DMS153 treated with DMSO at 0.1 percent for 48 hours (cell line): Measurements from ENCODE around the gene A4GALT.
"Not testable (repeated sequence)": the region's sequence is repeated elsewhere in the genome, so short reads cannot be mapped to it uniquely, and the experiment has no call there.

Experiments
- DNase-seq: peaks from one replicate; lab custom pipeline; 2025; ENCODE audit not compliant: unreplicated experiment; lab: John Stamatoyannopoulos, UW

The A4GALT gene, protein sequence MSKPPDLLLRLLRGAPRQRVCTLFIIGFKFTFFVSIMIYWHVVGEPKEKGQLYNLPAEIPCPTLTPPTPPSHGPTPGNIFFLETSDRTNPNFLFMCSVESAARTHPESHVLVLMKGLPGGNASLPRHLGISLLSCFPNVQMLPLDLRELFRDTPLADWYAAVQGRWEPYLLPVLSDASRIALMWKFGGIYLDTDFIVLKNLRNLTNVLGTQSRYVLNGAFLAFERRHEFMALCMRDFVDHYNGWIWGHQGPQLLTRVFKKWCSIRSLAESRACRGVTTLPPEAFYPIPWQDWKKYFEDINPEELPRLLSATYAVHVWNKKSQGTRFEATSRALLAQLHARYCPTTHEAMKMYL

DNA sequence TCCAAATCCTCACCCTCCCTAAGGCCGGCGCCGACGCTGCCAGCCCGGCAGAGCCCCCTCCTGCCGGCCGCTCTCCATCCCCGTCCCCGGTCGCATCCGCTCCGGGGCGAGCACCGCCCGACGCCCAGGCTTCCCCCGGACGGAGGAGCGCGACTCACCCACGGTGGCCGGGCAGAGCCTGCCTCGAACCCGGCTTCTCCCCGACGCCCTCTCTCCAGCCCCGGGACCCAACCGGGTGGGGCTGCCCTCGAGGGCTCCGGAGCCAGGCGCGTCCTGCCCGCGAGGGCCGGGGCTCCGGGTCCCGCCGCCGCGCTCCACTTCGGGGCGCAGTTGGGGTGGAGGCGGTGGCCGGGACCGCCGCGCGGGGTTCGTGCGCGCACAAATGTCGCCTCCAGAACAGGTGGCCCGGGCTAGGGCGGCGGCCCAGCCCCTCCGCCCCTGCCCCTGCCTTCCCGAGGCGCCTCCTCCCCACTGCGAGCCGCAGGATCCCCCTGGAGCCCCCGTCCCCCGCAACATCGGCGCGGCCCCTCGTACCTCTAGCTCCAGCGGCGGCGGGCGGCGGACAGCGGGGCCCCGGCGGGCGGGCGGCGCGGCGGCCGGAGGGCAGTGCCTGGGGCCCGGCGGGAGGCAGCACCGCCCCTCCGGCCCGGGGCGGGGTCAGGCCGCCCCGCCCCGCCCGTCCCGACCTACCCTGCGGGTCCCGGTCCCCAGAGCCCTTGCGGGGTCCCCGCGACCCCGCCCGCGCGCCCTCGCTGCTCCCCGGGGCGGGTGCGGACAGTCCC lies at the start of gene A4GALT:
A4GALT (minus strand) TSS at position 608 of the 782 bp plus-strand sequence. CDS start 26,919 bp downstream, outside the sequence.
- no peak for DNase-seq

DNA sequence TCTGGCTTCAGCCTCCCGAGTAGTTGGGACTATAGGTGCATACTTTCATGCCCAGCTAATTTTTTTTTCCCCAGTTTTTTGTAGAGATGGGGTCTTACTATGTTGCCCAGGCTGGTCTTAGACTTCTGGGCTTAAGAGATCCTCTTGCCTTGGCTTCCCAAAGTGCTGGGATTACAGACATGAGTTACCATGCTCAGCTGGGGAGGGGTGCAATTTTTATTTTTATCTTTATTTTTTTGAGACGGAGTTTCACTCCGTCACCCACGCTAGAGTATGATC lies 49.7 kb upstream of the A4GALT start:
- no peak for DNase-seq

DNA sequence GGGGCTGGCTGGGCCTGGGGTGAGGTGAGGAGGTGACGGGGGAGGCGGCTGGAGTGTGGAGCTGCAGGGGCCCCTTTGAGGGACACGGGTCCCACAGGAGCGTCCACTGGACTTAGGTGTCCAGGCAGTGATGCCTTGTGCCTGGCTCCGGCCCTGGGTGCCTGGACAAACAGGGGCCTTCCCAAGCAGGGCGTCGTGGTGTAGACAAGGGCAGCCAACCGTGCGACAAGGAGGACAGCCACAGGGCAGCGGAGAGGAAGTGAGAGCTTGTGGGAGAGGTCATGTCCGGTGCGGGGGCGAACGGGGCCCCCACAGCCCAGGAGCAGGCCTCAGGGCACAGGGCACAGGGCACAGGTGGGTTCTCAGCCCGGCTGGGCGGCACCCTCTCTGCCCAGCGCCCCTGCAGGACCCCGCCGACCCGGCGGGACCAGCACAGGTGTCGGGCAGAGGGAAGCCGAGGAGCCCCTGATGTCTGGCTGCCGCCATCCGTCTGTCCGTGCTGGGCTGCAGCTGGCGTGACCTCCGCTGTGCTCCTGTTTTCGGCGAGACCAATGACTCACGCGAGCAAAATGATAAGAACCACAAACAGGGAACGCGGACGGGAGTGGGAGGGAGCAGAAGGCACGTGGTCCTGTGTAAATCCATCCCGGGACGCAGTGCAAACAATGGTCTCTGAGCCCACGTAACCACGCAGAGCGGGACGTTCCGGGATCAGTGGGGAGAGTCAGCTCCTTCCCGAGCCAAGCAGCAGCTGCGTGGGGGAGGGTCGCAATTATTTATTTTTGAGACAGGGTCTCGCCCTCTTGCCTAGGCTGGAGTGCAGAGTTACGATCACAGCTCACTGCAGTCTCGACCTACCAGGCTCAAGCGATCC lies 49.1 kb upstream of the A4GALT start:
- no peak for DNase-seq

DNA sequence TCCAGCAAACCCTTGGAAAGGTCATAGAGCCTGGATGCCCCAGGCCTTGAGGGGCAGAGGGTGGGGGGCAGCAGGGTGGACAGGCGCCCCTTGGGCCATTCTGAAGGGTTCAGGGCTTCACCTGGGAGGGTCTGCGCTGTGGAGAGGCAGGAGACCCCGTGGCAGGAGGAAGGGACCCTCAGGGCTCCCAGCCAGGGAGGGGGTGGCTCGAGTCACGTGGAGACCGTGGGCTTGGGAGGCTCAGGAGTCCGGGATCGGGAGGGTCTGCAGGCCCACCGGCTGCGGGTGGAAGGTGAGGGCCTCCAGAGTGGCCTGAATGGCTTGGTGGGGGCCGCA lies 48.5 kb upstream of the A4GALT start:
- DNase-seq, result no peak

DNA sequence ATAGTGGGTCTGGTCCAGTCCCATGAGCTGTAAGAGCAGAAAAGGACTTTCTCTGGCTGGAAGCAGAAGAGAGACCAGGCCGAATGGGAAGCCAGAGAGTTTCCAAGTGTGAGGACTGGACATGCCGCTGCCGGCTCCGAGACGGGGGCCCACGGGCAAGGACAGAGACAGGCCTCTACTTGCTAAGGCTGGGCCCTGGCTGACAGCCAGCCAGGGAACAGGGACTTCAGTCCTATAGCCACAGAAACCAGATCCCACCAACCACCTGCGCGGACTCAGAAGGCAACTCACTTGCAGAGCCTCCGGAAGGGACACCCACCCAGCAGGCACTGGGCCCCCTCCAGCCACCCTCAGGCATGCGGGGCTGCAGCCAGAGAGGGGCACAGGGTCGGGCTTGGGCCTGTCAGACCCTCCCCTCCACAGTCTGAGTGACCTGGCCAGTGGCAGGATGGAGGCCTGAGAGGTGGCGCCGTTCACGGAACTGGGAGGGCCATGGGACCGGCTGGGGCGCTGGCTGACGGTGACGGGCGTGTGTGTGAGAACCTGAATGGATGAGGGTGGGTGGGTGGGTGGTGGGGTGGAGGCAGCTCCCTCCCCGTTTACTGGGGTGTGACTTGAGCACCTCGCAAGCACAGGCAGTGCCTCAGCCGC lies 47.8 kb upstream of the A4GALT start:
- DNase-seq, result no peak

DNA sequence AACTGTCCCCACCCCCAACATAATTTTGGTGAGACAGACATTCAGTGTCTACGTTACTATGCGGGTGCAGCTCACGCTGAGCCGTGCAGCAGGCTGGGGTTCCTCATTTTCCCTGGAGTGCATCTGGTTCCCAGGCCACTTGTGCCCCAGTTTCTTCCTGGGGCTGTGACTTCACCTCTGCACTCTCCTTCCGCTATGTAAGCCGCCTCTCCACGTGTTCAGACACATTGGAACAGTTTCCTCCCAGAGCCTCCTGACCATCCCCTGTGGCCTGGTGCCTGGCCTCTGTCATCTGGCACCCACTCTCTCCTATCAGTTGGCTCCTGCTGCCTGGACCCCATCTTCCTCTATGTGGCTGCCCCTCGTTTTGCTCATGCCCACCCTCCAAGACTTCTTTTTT lies 46.2 kb upstream of the A4GALT start:
- no peak for DNase-seq

DNA sequence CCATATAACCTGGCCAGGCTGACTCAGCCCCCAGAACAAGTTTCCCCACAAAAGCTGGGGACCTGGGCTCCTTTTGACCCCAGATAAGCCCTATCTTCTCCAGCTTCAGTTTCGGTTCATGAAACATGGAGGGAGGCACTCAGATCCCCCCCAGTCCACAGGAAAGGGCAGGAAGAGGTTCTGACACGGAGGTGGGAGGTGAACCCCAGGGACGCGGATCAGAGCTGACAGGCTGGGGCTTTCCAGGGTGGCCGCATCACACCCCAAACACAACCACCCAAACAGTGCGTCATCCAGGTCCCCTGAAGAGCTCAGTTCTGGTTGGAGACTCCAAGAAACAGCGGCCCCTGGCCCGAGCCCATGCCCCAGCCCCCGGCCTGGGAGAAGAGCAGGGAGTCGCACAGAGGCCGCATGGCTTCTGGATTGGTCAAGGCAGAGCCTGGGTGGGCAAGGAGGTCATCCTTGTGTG lies 44.3 kb upstream of the A4GALT start:
- DNase-seq, result no peak

DNA sequence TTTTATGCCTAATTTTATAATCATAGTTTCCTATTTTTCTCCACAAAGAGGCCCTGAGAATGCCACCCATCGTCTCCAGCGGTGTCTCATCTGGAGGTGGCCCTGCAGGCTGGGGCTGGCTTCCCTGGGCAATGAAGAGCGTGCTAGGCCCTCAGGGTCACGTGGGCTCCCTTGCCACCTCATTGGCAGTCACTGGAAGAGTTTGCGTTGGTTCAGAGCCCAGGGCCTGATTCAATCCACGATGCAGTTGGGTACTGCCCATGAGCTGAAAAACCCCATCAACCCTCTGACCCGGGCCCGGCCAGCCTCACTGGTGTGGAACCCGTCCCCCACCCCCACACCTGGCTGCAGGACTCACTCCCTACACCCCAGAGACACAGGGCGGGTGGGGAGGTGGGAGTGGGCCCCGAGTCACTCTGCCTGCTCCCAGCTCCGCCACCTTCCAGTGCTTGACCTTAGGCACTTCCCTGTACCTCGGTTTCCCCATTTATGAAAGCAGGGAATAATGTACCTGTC lies 43.4 kb upstream of the A4GALT start:
- no peak for DNase-seq

DNA sequence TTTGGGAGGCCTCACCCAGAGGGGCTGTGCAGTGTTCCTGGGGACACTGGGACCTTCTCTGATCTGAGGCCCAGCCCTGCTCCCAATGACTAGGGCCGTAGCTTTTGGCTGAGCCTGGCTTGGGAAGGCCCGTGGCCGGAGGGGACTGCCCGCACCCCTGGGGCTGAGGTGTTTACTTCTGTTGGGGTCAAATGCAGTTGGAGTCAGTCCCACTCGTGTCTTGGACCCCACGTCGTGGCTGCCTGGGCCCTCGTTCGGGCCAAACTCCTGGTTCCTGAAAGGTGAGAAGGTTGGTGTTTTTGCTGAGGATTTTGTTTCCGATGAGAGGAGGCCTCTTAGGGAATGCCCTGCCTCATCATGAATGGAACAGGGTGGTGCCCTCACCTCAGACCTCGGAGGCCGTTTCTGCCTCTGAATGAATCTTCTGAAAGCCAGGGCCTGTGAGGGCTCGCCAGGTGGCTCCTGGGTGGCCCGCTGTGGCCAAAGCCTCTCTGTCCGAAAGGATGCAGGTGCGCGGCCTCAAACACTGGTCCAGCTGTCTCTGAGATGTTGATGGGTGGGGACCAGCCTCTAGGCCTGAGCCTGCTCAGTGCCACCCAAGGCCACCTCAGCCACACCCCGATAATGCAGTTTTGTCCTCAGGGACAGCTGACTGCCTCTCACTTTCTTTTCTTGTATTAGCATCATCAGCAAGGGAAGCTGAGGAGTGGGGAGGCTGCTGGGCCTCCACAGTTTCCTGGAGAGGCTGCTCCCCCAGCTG lies 40.3 kb upstream of the A4GALT start:
- no peak for DNase-seq

DNA sequence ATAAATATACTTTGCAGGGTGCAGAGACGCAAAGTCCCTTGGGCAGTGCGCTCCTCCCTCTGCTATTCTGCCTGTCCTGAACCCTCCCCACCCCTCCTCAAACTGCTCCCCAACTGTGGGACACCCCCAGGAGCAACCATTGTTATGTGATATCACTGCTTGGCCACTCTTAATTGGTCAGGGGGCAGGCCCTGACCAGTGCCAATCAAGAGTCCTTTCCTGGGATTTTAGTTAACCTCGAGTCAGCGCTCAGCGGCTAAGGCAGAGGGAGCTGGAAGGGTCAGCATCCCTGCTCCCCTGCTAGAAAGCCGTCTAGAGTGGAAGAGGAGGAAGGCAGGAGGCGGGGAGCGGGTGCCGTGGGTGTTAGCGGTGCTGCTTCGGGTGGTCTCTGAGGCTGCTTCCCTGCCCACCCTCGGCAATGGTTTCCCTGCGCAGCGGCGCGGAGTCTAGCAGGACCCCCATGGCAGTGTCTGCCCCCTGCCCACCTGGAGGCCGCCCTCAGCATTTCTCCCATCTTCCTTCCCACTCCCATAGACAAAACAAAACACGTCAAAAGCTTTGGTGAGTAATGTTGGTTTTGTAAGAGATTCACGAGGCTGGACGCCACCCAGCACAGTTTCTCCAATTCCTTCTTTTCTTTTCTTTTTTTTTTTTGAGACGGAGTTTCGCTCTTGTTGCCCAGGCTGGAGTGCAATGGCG lies 38.4 kb upstream of the A4GALT start:
- DNase-seq, result no peak

DNA sequence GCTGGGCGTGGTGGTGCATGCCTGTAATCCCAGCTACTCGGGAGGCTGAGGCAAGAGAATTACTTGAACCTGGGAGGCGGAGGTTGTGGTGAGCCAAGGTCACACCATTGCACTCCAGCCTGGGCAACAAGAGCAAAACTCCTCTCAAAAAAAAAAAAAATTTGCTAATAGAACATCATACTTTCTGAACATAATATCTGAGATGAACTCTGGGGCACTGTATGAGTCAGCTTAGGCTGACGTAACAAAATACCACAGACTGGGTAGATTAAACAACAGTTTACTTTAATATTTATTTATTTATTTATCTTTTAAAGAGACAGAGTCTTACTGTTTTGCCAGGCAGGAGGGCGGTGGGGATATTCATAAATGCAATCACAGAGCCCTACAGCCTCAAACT lies 34.9 kb upstream of the A4GALT start:
- DNase-seq, result not testable (repeated sequence)

DNA sequence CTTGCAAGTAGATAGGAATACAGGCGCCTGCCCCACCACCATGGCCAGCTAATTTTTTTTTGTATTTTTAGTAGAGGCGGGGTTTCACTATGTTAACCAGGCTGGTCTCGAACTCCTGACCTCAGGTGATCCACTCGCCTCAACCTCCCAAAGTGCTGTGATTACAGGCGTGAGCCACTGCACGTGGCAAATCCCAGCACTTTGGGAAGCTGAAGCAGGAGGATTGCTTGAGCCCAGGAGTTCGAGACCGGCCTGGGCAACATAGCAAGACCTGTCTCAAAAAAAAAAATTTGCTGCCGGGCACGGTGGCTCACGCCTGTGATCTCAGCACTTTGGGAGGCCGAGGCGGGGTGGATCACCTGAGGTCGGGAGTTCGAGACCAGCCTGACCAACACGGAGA lies 34.5 kb upstream of the A4GALT start:
- not testable (repeated sequence) for DNase-seq

DNA sequence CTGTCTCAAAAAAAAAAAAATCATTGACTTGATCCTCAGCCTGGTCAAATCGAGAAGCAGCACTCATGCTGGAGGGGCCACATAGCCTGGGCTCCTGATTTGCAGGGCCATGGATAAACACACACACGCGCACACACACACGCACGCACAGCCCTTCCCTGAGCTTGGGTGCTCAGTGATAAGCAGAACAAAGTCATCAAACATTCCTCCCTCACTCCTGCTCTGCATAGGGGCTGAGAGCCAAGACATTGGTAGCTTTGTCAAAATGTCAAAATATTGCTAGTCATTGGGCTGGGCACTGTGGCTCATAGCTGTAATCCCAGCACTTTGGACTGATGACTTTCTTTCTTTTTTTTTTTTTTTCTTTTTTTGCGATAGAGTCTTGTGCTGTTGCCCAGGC lies 34.0 kb upstream of the A4GALT start:
- DNase-seq, result no peak

DNA sequence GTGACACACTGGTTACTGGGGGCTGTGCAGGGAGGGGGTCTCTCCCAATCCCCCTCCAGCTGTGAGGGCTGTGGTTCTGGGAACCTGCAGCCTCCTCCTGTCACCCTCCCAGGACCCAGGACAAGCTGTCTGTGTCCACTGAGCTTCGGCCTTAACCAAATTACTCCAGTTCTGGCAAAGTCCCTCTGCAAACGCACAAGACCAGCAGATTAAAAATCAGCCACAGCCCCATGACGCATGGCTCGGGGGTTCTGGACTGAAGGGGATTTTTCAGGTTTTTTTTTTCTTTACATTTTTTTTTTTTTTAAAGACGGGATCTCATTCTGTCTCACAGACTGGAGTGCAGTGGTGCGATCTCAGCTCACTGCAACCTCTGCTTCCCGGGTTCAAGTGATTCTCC lies 32.2 kb upstream of the A4GALT start:
- no peak for DNase-seq

DNA sequence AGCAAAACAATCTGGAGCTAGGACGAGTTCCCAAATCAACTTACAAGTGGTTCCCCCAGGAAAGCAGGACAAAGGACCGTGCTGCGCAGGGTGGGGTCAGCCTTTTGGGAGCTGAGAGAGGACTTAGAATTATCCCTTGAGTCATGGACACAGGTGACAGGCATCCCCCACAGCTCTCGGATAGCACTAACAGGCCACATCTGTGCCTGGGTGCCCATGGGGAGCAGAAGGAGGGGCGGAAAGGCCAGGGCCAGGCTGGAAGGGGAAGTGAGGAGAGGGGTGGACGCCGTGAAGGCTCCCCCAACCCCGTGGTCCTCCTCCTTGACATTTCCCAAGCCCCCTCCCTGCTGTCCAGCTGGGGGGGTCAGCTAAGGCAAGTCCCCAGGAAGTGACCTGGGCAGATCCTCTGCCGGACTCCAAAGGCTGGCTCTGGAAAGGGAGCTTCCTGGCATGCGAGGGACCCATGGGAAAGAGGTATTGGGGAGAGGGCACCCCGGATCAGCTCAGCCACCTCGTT lies 31.6 kb upstream of the A4GALT start:
- DNase-seq, result no peak

DNA sequence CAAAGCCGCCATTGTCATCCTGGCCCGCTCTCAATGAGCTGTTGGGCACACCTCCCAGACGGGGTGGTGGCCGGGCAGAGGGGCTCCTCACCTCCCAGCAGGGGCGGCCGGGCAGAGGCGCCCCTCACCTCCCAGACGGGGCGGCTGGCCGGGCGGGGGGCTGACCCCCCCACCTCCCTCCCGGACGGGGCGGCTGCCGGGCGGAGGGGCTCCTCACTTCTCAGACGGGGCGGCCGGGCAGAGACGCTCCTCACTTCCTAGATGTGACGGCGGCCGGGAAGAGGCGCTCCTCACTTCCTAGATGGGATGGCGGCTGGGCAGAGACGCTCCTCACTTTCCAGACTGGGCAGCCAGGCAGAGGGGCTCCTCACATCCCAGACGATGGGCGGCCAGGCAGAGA lies 29.8 kb upstream of the A4GALT start:
- DNase-seq, result not testable (repeated sequence)

DNA sequence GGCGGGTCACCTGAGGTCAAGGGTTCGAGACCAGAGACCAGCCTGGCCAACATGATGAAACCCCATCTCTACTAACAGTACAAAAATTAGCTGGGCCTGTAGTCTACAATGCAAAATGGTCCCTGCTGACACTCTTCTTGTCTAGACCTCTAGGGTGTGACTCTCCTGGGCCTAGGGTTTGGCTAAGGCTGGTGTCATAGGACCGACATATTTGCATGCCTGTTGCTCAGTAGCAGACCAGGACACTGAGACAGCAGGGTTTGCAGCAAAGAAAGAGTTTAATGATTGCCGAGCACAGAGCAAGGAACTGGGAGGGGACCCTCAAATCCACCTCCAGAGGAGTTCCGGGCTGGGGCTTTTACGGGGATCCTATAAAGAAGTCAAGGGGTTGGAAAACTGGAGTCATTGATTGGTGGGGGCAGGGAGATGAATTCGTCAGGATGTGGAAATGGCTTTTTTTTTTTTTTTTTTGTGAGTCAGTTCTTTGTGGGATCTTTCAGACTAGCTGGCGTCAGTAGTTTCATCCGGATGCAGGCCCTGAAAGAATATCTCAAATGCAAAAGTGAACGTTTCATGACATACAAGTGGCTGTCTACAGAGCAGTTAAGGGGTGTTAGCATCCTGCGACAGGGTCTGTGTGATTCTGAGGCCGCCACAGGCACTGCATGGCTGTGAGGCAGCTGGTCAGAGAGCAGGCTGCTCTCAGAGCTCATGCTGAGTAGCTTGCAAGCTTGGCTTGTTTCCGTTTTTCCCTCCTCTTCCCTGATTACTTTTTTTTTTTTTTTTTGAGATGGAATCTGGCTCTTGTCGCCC lies 27.2 kb upstream of the A4GALT start:
- DNase-seq, result no peak

DNA sequence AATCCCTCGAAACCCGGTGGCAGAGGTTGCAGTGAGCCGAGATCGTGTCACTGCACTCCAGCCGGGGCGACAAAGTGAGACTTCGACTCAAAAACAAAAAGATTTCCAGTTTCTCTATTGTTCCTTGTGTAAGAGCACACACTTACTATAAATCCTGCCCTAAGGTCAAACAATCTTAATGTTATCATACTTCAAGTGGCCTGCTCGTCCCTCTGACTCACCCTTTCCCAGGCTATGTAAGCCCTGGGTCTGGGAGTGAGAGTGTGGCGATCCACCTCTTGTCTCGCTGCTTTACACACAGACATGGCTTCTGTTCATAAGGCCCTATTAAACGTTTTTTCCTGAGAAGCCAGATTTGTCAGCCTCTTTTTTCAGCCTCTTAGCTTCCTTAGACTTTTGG lies 24.4 kb upstream of the A4GALT start:
- no peak for DNase-seq
